Loucy (cell line): Measurements from ENCODE around the gene GPR45.

Source experiments
- H2AFZ ChIP-seq: fragments of 200-600 bp; sonication (generic); 2 replicates; pipeline ENCODE4 v1.6.0; 2016; ENCODE audit warnings: antibody characterized with exemption, mild to moderate bottlenecking, low read length, moderate library complexity
- H3F3A ChIP-seq: fragments of 200-600 bp; 2 replicates; pipeline ENCODE4 v1.6.0; 2016; ENCODE audit warnings: antibody characterized with exemption, low read depth, mild to moderate bottlenecking
- H3K27me3 ChIP-seq: fragments of 200-600 bp; sonication (generic); 2 replicates; pipeline ENCODE4 v1.6.1; 2014; ENCODE audit warnings: low read length, mild to moderate bottlenecking; ENCODE audit not compliant: insufficient read depth, poor library complexity, severe bottlenecking
- H3K36me3 ChIP-seq: fragments of 200-600 bp; sonication (generic); 2 replicates; pipeline ENCODE4 v1.6.1; 2016; ENCODE audit warnings: low read length; ENCODE audit not compliant: insufficient read depth
- H3K4me1 ChIP-seq: fragments of 200-600 bp; sonication (generic); 2 replicates; pipeline ENCODE4 v1.5.1; 2014; ENCODE audit warnings: low read length, mild to moderate bottlenecking; ENCODE audit not compliant: insufficient read depth, poor library complexity, severe bottlenecking
- H3K4me2 ChIP-seq: fragments of 200-600 bp; sonication (generic); 2 replicates; pipeline ENCODE4 v1.6.0; 2014; ENCODE audit warnings: antibody characterized with exemption, low read length, low read depth, mild to moderate bottlenecking; ENCODE audit not compliant: poor library complexity, severe bottlenecking
- H3K4me3 ChIP-seq: fragments of 200-600 bp; sonication (generic); 2 replicates; pipeline ENCODE4 v1.5.1; 2014; ENCODE audit warnings: low read length, mild to moderate bottlenecking, mixed read lengths; ENCODE audit not compliant: poor library complexity, severe bottlenecking
- H3K79me2 ChIP-seq: fragments of 200-600 bp; sonication (generic); 2 replicates; pipeline ENCODE4 v1.6.1; 2014; ENCODE audit warnings: low read length; ENCODE audit not compliant: insufficient read depth
- H3K9ac ChIP-seq: fragments of 200-600 bp; sonication (generic); 2 replicates; pipeline ENCODE4 v1.6.0; 2014; ENCODE audit warnings: mild to moderate bottlenecking, low read depth, low read length, moderate library complexity; ENCODE audit not compliant: poor library complexity, severe bottlenecking
- H3K9me2 ChIP-seq: fragments of 200-600 bp; sonication (generic); replicated peaks from 2 replicates; pipeline ENCODE4 v1.6.1; 2016; ENCODE audit warnings: low read depth, low read length, mixed read lengths
- H3K9me3 ChIP-seq: fragments of 200-600 bp; sonication (generic); 2 replicates; pipeline ENCODE4 v1.6.1; 2014; ENCODE audit warnings: mild to moderate bottlenecking, antibody characterized with exemption, low read length, low read depth; ENCODE audit not compliant: insufficient read depth
- H4K20me1 ChIP-seq: fragments of 200-600 bp; sonication (generic); 2 replicates; pipeline ENCODE4 v1.6.0; 2014; ENCODE audit warnings: antibody characterized with exemption, low read length, mild to moderate bottlenecking; ENCODE audit not compliant: insufficient read depth, poor library complexity, severe bottlenecking
- EZH2phosphoT487 ChIP-seq: fragments of 200-600 bp; IDR thresholded peaks from 2 replicates; pipeline ENCODE4 v1.6.1; 2018; ENCODE audit warnings: antibody characterized with exemption, mild to moderate bottlenecking, moderate library complexity, borderline replicate concordance
- TF ChIP-seq, protein P1 (sequence below): fragments of 200-600 bp; sonication (generic); conservative IDR thresholded peaks from 2 replicates; pipeline ENCODE4 v1.5.1; 2014; ENCODE audit warnings: mild to moderate bottlenecking, antibody characterized with exemption, low read length

GPR45 gene

GRCh38 chr2:105256431-105257047 lies 15.0 kb downstream of the GPR45 start:
- Histone ChIP-seq H2AFZ (no peak overlapping the region), H3K4me1 (no peaks in the 10 kb centered on the region), H3K9ac (no peak overlapping the region), H3K4me2 (no peak overlapping the region), H3K27me3 (no peaks in the 10 kb centered on the region), H3K79me2 (no peaks in the 10 kb centered on the region), H3K36me3 (no peaks in the 10 kb centered on the region), H3F3A (no peaks in the 10 kb centered on the region), H3K9me3 (no peaks in the 10 kb centered on the region), H3K9me2 (no peaks in the 10 kb centered on the region), H4K20me1 (no peaks in the 10 kb centered on the region), H3K4me3 (no peak overlapping the region)
- TF ChIP-seq, protein P1, sequence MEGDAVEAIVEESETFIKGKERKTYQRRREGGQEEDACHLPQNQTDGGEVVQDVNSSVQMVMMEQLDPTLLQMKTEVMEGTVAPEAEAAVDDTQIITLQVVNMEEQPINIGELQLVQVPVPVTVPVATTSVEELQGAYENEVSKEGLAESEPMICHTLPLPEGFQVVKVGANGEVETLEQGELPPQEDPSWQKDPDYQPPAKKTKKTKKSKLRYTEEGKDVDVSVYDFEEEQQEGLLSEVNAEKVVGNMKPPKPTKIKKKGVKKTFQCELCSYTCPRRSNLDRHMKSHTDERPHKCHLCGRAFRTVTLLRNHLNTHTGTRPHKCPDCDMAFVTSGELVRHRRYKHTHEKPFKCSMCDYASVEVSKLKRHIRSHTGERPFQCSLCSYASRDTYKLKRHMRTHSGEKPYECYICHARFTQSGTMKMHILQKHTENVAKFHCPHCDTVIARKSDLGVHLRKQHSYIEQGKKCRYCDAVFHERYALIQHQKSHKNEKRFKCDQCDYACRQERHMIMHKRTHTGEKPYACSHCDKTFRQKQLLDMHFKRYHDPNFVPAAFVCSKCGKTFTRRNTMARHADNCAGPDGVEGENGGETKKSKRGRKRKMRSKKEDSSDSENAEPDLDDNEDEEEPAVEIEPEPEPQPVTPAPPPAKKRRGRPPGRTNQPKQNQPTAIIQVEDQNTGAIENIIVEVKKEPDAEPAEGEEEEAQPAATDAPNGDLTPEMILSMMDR = no peak
- no peak for TF ChIP-seq EZH2phosphoT487

DNA sequence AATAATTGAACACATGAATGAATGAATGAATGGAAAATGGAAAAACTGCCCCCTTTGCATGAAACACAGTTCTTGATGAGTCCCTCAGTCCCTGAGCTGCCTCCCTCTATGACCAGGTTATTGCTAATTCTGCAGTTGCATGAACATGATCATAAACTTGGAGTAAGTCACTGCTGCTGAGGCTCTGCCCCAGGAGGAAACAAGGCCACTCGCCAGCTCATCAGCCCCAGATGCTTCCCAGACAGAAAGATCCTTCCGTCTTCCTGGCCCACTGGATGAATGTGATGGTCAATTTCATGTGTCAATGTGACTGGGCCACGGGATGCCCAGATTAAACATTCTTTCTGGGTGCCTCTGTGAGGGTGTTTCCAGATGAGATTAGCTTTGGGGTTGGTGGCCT lies 16.4 kb downstream of the GPR45 start:
- Histone ChIP-seq H3K4me2 (no peak overlapping the region), H3K36me3 (no peaks in the 10 kb centered on the region), H3K9me2 (no peaks in the 10 kb centered on the region), H2AFZ (no peak overlapping the region), H4K20me1 (no peaks in the 10 kb centered on the region), H3K9ac (no peak overlapping the region), H3F3A (no peaks in the 10 kb centered on the region), H3K4me3 (no peak overlapping the region), H3K4me1 (no peaks in the 10 kb centered on the region), H3K79me2 (no peaks in the 10 kb centered on the region), H3K9me3 (no peaks in the 10 kb centered on the region), H3K27me3 (no peaks in the 10 kb centered on the region)
- TF ChIP-seq EZH2phosphoT487 = no peak
- TF ChIP-seq, protein P1 = no peak

GRCh38 chr2:105258835-105259350 lies 17.4 kb downstream of the GPR45 start:
- Histone ChIP-seq H3K9ac (no peak overlapping the region), H3K27me3 (no peaks in the 10 kb centered on the region), H4K20me1 (no peaks in the 10 kb centered on the region), H2AFZ (no peak overlapping the region), H3K4me2 (no peak overlapping the region), H3K4me3 (no peak overlapping the region), H3F3A (no peaks in the 10 kb centered on the region), H3K4me1 (no peaks in the 10 kb centered on the region), H3K36me3 (no peaks in the 10 kb centered on the region), H3K79me2 (no peaks in the 10 kb centered on the region), H3K9me2 (no peaks in the 10 kb centered on the region), H3K9me3 (no peaks in the 10 kb centered on the region)
- TF ChIP-seq EZH2phosphoT487 = no peak
- TF ChIP-seq, protein P1 = no peak
